Measurements from ENCODE around the gene IQGAP2.

DNA sequence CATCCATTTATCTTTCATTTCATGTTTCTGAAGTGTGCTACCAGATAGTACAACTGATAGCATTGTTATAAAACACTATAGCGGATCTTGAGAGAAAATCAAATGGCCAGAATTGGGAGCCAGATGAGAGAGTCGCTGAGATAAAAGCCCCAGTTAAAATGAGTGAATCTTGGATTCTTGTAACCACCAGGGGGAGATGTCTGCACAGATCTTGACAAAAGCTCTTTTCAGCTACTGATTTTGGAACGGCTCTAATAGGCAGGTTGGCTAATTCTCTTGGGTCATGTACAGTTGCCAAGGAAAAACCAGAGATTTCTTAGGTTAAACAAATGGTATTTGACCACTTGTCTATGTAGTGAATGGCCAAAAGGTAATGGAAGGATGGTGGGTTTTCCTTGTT is 198.4 kb downstream of the IQGAP2 start:
- no peak for TF ChIP-seq ZNF274 (IDR thresholded peaks at IDR 0.05; ENCODE audit: low read depth, low read length)
- TF ChIP-seq SUZ12 (IDR thresholded peaks at IDR 0.05; ENCODE audit: extremely low read depth, insufficient read depth, insufficient read length): no peak
